GM18498 (cell line): Measurements from ENCODE around the gene CARNS1.
"Not testable (repeated sequence)": the region's sequence is repeated elsewhere in the genome, so short reads cannot be mapped to it uniquely, and the experiment has no call there.

ENCODE experiments used
- ATAC-seq: cut with Tn5 transposase; IDR thresholded peaks from one replicate; pipeline ENCODE4 v1.9.1; 2021; ENCODE audit warnings: mild to moderate bottlenecking, moderate library complexity; ENCODE audit not compliant: unreplicated experiment

Gene CARNS1

DNA sequence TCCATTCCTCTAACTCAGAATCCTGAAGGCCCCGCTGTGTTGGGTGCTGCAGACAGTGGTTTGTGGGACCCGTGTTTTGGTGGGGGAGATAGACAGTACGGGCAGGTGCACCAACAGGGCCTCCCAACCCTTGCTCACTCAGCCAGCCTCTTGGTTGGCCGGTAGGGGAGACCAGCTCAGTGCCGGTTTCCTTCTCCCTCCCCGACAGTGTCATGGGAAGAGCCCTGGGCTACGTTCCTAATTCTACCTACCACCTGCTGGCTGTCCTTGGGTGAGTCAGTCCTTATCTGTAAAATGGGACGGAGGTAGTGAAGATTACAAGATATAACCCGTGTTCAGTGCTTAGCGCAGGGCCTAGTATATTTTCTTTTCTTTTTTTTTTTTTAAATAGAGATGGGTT, 47.7 kb downstream of the CARNS1 start:
- ATAC-seq = no peak

GRCh38 chr11:67463680-67464410, 48.4 kb downstream of the CARNS1 start:
- no peak for ATAC-seq

GRCh38 chr11:67464411-67465188, 49.1 kb downstream of the CARNS1 start:
- peak; percentile 55 for ATAC-seq

DNA sequence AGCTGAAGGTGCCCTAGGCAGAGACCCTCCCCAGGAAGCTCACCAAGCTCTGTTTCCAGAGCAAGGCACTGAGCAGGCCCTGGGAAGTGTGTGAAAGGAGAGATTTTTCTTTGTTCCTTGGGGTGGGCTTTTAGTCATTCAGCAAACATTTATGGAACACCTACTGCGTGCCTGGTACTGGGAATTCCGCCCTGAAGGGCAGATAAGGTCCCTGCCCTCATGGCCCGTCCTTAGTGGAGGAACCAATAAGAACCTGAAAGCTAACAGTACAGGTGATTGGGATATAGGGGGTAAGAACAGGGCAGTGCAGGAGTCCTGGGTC, 49.7 kb downstream of the CARNS1 start:
- no peak for ATAC-seq

DNA sequence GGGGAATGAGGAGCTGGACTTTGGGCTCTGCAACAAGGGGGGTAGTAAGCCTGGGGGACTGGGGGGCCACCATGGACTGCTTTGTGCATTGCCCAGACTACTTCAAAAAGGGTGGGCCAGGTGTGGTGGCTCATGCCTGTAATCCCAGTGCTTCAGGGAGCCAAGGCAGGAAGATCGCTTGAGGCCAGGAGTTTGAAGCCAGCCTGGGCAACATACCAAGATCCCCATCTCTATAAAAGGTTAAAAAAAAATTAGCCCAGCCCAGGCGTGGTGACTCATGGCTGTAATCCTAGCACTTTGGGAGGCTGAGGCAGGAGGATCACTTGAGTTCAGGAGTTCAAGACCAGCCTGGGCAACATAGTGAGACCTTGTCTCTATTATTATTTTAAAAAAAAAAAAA, 50.1 kb downstream of the CARNS1 start:
- ATAC-seq = not testable (repeated sequence)

DNA sequence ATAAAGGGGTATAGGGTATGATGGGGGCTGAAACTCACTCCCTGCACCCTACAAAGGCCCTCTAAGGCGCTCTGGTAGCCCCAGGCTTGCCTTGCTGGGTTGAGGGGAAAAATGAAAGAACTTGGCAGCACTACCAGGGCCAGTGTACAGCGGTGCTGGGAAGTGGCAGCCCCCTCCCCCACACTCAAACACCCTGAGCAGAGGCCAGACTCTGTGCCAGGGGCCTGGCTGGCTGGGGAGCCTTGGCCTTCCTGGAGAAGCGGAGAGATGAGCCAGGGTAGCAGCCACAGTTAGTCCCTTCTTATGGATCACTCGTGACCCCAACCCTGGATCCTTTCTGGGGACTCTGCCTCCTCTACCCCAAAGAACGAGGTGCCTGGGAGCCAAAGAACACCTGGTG, 50.9 kb downstream of the CARNS1 start:
- ATAC-seq = no peak

GRCh38 chr11:67466962-67467771, 51.7 kb downstream of the CARNS1 start:
- no peak for ATAC-seq

GRCh38 chr11:67468056-67468455, 52.6 kb downstream of the CARNS1 start:
- no peak for ATAC-seq

DNA sequence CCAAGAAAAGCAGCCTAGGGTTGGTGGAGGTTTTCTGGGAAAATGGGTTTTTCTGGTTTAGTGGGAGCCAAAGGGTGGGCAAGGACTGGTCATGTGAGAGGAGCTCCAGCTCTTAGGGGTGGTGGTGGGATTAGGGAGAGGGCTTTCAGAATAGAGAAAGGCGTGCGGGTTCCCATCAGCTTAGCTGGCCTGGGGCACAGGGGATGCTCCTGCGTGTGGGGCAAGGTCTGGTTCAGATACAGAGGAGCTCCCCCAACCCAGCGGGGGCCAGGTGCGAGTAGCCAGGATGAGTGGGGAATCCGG, 52.9 kb downstream of the CARNS1 start:
- peak; percentile 2 for ATAC-seq

DNA sequence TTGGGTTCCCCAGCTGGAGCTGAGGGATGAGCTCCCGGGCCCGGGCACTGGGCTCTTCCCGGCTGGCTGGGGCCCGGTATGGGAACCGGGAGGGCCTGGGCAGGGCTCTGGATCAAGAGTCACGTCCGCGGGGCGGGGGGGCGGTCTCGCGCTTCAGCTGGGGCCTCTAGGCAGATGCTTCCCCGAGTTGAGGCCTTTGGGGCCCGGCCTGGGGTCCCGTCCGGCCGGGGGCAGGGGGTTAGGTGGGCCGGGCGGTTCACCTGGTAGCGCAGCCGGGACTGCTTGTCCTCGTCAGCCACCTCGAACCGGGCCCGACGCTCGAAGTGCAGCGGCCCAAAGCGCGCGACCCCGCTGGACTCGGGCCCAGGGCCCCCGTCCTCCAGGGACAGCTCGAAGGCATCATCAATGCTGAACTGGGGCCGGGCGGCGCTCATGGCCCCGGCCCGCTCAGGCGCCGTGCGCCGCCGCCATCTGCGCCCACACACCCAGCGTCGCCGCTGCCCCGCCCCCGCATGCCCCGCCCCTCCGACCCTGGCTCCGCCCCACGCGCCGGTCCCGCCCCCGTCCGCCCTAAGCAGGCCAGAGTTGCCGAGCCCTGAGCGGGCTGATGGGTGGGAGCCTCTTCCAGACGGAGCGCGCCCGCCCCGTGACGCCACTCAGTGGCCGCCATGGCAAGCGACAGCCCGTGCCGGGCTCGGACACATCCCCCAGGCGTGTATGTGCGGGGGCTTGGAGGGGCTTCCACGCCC, 53.5 kb downstream of the CARNS1 start, which contains the start of gene TMEM134:
TMEM134 (minus strand) TSS at position 493 of the 749 bp plus-strand sequence; CDS start at position 434, 59 bp downstream.
- peak; percentile 75 for ATAC-seq

DNA sequence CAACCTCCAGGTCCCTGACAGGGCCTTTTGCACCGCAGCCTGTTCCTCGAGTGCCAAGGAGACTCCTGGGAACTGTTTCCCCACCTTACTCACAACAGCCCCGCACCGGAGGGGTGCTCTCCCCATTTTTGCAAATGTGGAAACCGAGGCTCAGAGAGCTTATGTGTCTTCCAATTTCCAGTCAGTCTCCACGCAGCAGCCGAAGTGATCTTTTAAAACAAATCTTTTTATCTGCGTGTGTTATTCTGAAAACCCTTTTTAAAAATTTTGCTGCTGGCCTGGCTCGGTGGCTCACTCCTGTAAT, 54.0 kb downstream of the CARNS1 start:
- ATAC-seq = peak; percentile 1

DNA sequence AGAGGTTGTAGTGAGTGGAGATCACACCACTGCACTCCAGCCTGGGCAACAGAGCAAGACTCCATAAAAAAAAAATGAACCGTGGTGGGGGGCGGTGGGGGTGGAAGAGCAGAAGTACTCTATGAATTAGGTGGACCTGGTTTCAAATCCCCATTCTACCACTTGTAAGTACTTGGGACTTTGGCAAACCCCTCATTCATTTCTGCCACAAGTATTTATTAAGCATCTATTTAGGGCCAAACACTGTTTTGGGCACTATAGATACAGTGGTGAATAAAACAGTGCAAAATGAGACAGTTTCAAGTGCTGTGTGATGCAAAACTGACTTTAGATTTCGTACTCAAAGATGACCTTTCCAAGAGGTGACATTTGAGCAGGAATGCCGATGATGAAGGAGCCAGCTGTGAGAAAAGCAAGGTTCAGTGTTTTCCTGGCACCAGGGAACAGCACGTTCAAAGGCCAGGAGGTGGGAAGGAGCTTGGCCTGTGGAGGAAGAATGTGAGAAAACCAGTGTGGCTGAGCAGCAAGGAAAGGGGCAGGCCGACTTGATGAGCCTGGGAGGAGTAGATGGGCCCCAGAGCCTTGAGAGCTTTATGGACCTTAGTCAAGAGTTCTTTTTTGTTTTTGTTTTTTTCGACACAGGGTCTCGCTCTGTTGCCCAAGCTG, 55.0 kb downstream of the CARNS1 start:
- ATAC-seq = no peak

- ATAC-seq = no peak
Measured at GRCh38 chr11:67472882-67473281, 57.4 kb downstream of the CARNS1 start.
